Left lung (tissue), 10 donors: ENCODE results near the gene C3AR1. TPM values are rescaled to one million over a fixed set of nuclear protein-coding genes. Genes with fewer than 3 reads are reported as not detected.

Experiments used
- ATAC-seq: fragments of 200-7000 bp; cut with Tn5 transposase; one replicate; pipeline ENCODE4 v1.9.1; 2020; ENCODE audit warnings: moderate library complexity
- DNase-seq, 4 donors: peaks; one replicate each; pipeline ENCODE4 v3.0.0-alpha.2; 2013 to 2020
- H3K27ac ChIP-seq, 2 donors: fragments of 200-600 bp; sonication (generic) in 1 of 2; one replicate each; pipeline versions ENCODE4 v1.5.0 to v1.8.0; 2020 to 2021
- H3K27me3 ChIP-seq, 2 donors: fragments of 200-600 bp; sonication (generic) in 1 of 2; one replicate each; pipeline versions ENCODE4 v1.5.0 to v1.8.0; 2020 to 2021
- H3K36me3 ChIP-seq, 2 donors: fragments of 200-600 bp; sonication (generic) in 1 of 2; one replicate each; pipeline versions ENCODE4 v1.5.0 to v1.8.0; 2020 to 2021
- H3K4me1 ChIP-seq, 2 donors: fragments of 200-600 bp; one replicate each; pipeline ENCODE4 v1.8.0; 2021
- H3K4me3 ChIP-seq, 2 donors: fragments of 200-600 bp; sonication (generic) in 1 of 2; one replicate each; pipeline versions ENCODE4 v1.5.0 to v1.8.0; 2020 to 2021; ENCODE audit warnings: mild to moderate bottlenecking in 1 of 2
- H3K9me3 ChIP-seq, 2 donors: fragments of 200-600 bp; sonication (generic) in 1 of 2; one replicate each; pipeline versions ENCODE4 v1.5.0 to v1.8.0; 2020 to 2021
- intact Hi-C, 2 donors: fragments of 100-400 bp; cut with DNase I; formaldehyde crosslinking; loops; one replicate each; pipeline versions ENCODE4 v1.11.2 to v1.14.2; 2022
- polyA plus RNA-seq, 6 donors: library from polyadenylated mRNA; unstranded; fragments of 120-200 nt; gene quantifications; one replicate each; pipeline ENCODE4 v1.2.1, GENCODE V29; 2013; ENCODE audit not compliant: insufficient read length in 6 of 6
- total RNA-seq, 2 donors: library from RNA; stranded (reverse); fragmentation: NEBNext Ultra II Directional; extraction: Animal tissue kit (Norgen Biotek cat#: 25700); gene quantifications; one replicate each; pipeline ENCODE4 v1.2.1, GENCODE V29; 2021
- TF ChIP-seq, protein P1 (sequence below), 2 donors: fragments of 200-600 bp; sonication (generic) in 1 of 2; IDR thresholded peaks; one replicate each; pipeline versions ENCODE4 v1.5.0 to v1.8.0; 2021; ENCODE audit warnings: antibody characterized with exemption in 2 of 2
- donor health status: DM: no; HTN: yes; CAD: no.
- donor health status: DM: no; HTN: no; CAD: no.

C3AR1 gene
- total and polyA plus RNA-seq, 8 donors: 3.0 to 66.4 (median 4.5) TPM

DNA sequence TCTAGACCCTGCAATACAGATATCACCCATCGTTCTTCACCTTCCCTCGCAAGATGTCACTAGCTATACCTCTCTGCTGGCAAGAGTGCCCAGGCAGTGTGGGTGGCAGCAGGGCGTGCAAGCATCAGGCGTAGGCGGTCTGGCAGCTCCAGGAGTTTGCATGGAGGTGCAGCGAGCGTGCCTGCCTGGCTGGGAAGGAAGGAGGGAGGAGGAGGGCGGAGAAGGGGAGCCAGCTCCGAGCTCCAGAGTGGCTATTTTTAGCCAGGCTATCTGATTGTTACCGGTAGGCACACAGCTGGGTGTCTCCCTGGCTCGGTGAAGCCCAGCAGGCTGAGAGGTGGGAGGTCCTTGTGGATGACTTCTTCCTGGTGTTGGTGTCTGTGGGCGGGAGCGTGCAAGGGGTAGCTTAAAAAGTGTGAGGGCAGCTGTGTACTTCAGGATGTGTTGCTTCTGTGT, 27.5 kb downstream of the C3AR1 start:
- ATAC-seq (peak; percentile 89), DNase-seq (peak in 3 of 4 donors; percentile 48 to 83 (median 76))
- Histone ChIP-seq H3K4me1 (peaks cover 45 to 58% of the 10 kb centered on the region in 2 donors), H3K27ac (peak overlapping the region in 1 of 2 donors; percentile 16), H3K36me3 (peaks cover 0 to 41% of the 10 kb centered on the region in 2 donors), H3K4me3 (peak overlapping the region in 1 of 2 donors; percentile 4), H3K9me3 (no peaks in the 10 kb centered on the region), H3K27me3 (no peaks in the 10 kb centered on the region)
- TF ChIP-seq, protein P1, sequence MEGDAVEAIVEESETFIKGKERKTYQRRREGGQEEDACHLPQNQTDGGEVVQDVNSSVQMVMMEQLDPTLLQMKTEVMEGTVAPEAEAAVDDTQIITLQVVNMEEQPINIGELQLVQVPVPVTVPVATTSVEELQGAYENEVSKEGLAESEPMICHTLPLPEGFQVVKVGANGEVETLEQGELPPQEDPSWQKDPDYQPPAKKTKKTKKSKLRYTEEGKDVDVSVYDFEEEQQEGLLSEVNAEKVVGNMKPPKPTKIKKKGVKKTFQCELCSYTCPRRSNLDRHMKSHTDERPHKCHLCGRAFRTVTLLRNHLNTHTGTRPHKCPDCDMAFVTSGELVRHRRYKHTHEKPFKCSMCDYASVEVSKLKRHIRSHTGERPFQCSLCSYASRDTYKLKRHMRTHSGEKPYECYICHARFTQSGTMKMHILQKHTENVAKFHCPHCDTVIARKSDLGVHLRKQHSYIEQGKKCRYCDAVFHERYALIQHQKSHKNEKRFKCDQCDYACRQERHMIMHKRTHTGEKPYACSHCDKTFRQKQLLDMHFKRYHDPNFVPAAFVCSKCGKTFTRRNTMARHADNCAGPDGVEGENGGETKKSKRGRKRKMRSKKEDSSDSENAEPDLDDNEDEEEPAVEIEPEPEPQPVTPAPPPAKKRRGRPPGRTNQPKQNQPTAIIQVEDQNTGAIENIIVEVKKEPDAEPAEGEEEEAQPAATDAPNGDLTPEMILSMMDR (IDR thresholded peaks at IDR 0.05): no peak
- intact Hi-C loops: no loop called here

DNA sequence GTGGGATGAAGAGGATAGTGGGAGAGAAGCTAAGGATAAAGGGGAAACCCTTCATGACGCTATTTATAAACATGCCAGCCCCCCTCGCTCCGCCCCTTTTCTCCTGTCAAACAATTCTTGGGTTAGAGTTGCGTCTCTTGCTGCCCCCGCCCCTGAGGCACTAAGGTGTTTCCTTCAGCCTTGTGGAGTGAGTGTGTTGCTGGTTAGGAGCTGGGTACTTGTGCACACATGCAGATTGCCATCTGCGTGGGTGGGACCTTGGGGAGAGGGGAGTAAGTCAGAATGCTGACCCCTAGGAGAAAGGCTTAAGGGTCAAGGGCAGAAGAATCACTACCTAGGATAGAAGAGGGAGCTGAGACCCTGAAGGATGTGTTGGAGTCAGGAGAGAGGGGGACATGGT, 28.2 kb downstream of the C3AR1 start:
- Histone ChIP-seq H3K4me3 (no peak overlapping the region), H3K27me3 (no peaks in the 10 kb centered on the region), H3K36me3 (peaks cover 0 to 34% of the 10 kb centered on the region in 2 donors), H3K4me1 (peaks cover 45 to 65% of the 10 kb centered on the region in 2 donors), H3K27ac (peak overlapping the region in 1 of 2 donors; percentile 61), H3K9me3 (no peaks in the 10 kb centered on the region)
- no peak for ATAC-seq
- no peak for DNase-seq
- intact Hi-C loops: no loop called here
- TF ChIP-seq, protein P1 (IDR thresholded peaks at IDR 0.05): no peak

DNA sequence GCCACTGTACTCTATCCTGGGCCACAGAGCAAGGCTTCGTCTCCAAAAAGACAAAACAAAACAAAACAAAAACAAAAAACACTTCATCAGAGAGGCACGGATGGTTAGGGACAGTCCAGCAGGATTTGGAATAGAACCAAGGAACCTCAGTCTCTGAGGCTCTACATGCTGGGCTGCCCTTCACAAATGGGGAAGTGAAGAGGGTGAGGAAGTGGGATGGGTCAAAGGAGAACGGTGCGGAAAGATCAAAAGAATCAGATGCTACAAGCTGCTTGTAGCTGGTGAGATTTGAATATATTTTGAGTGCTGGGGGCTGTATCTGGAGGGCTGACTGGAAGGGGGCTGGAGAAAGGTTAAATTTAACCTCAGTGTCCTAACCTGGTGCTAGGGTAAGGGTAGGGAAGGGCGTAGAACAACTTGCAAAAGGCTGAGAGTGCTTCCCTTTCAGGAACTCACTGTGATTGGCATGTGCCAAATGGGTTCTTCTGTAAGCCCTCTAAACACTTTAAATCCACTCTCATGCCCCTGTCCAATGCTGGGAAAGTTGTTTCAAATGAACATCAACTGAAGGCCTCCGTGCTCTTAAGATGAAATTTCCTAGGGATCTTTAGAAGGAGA, 29.0 kb downstream of the C3AR1 start:
- TF ChIP-seq, protein P1 (IDR thresholded peaks at IDR 0.05): no peak
- H3K9me3 ChIP-seq: no peaks in the 10 kb centered on the region
- intact Hi-C loops: no loop called here
- H3K27ac ChIP-seq: peak overlapping the region in 1 of 2 donors; percentile 61
- peaks cover 46 to 66% of the 10 kb centered on the region in 2 donors for H3K4me1 ChIP-seq
- H3K4me3 ChIP-seq: peak overlapping the region in 1 of 2 donors; percentile 17
- ATAC-seq (no peak), DNase-seq (no peak)
- H3K27me3 ChIP-seq: no peaks in the 10 kb centered on the region
- peaks cover 0 to 26% of the 10 kb centered on the region in 2 donors for H3K36me3 ChIP-seq

DNA sequence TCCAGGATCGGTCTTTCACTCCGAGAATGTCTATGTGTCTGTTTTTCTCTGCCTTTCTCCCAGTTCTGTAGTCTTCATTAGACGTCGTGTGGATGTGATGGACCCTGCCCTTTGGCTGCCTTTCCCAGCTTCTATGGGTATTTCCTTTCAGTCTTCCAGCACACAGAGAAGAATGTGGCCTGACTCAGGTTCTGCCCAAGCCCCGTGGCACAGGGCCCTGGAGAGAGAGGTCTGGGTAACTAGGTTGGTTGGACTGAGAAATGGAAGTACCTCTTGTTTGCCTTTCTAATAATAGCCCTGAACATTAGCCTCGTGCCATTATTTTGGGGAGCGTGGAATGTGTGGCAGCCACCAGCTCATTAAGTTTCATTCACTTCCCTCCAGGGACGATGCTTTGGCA, 29.8 kb downstream of the C3AR1 start:
- DNase-seq: peak in 1 of 4 donors; percentile 55
- intact Hi-C loops: no loop called here
- TF ChIP-seq, protein P1 (IDR thresholded peaks at IDR 0.05): no peak
- peaks cover 52 to 72% of the 10 kb centered on the region in 2 donors for H3K4me1 ChIP-seq
- H3K9me3 ChIP-seq: no peaks in the 10 kb centered on the region
- peak; percentile 12 for ATAC-seq
- peak overlapping the region; percentile 33 to 61 for H3K27ac ChIP-seq
- H3K4me3 ChIP-seq: no peak overlapping the region
- H3K27me3 ChIP-seq: no peaks in the 10 kb centered on the region
- H3K36me3 ChIP-seq: peaks cover 0 to 18% of the 10 kb centered on the region in 2 donors

DNA sequence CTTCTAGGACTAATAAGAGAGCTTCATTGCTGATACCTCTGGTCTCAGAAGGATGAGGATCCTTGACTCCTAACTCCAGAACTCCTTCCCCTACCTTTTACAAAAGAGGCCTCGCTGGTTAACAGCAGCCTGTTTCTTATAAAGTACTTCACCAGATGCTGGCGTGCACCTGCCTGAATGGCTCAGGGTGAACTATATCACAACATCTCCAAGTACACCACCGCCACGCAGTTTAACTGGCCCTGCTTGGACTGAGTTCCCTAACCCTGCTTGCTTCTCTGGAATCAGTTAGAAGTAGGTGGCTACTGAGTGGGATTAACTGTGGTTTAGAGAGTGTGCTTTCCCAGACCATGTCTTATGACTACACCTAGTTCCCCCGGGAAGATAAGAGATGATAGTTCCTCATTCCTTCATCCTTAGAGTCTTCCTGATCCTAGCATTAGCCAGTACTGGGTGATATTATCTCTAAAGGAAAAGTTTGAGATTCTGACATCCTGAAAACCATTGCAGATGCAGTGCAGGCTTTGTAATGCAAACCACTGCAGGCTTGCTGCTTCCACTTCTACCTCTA, 30.6 kb downstream of the C3AR1 start:
- TF ChIP-seq, protein P1 (IDR thresholded peaks at IDR 0.05): no peak
- H3K36me3 ChIP-seq: peaks cover 0 to 10% of the 10 kb centered on the region in 2 donors
- no peaks in the 10 kb centered on the region for H3K9me3 ChIP-seq
- no peak for ATAC-seq
- peaks cover 52 to 72% of the 10 kb centered on the region in 2 donors for H3K4me1 ChIP-seq
- DNase-seq: no peak
- H3K4me3 ChIP-seq: peak overlapping the region in 1 of 2 donors; percentile 93
- intact Hi-C loops: no loop called here
- H3K27ac ChIP-seq: peak overlapping the region; percentile 33 to 61
- no peaks in the 10 kb centered on the region for H3K27me3 ChIP-seq
